ENCODE results near the gene CLEC4A.
"Not testable (repeated sequence)": the region's sequence is repeated elsewhere in the genome, so short reads cannot be mapped to it uniquely, and the experiment has no call there.

Gene CLEC4A

DNA sequence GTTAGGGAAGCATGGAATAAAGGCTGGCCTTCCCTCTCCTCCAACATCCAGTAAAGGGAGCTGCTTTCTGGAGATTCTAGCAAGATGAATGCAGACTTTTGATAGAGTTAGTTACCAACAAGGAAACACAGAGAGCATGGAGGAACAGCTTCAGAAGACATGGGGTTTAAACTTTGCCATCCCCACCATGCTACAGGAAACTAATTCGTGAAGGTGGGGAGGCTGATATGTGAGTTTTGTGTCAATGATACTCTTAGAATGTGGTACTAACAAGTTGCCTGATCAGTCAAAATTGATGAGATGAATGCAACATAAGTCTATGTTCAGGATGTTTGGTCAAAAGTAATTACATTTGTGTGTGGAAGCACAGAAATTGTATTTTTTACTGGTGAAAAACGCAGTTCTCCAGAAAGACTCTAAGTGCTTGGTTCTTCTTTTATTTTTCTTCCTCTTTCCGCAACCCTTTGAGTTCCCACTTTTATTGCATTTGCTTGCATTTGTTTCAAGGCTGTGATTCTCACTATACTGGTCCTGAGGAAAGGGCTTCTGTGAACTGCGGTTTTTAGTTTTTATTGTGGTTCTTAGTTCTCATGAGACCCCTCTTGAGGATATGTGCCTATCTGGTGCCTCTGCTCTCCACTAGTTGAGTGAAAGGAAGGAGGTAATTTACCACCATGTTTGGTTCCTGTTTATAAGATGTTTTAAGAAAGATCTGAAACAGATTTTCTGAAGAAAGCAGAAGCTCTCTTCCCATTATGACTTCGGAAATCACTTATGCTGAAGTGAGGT is at the start of gene CLEC4A:
Gene CLEC4A (plus strand): TSS at position 494 of the 789 bp plus-strand sequence. CDS start 262 bp downstream, at position 756.
- DNase-seq: no peak

DNA sequence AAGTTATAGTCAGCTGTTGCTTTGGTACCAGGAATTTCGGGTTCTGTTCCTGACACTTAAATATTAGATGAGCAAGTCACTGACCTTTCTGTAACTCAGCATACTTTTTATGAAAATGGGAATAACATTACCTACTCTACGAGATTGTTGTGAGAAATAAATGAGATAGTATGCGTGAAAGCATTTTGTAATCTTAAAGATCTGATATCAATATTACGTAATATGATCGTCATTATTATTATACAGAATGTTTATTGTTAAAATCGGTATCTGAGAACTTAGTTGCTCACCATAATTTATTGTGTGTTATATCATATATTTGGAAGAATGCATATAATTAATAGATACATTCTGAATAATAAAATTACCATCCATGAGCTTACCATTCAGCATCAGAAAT is 47.5 kb upstream of the CLEC4A start:
- no peak for DNase-seq

DNA sequence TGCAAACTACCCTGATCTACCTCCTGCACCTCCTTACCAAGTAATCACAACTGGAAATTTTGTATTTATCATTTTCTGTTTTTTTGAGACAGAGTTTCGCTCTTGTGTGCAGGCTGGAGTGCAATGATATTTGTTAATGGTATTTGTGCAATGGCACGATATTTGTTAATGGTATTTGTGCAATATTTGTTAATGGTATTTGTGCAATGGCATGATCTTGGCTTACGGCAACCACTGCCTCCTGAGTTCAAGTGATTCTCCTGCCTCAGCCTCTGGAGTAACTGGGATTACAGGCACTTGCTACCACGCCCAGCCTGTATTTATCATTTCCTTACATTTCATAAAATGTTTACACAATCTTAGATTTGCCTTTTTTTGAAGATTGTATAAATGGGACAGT is 47.1 kb upstream of the CLEC4A start:
- DNase-seq: no peak

DNA sequence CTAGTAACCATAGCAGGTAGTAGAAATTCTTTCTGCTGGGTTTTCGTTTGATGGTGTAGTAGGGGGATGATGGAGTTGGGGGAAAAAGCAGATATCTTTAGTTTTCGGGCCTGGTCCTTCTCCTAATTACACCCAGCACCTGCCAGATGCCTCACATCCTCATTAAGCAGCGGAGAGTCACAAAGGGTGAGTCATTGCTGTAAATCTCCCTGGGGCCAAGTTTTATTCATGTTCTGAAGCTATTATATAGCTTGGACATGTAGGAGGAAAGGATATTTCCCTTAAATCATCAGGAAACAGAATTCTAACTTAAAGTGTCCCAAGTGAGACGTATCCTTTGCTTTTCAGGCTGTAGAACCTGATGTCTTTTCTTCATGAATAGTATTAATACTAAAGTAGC is 46.2 kb upstream of the CLEC4A start:
- DNase-seq: no peak

DNA sequence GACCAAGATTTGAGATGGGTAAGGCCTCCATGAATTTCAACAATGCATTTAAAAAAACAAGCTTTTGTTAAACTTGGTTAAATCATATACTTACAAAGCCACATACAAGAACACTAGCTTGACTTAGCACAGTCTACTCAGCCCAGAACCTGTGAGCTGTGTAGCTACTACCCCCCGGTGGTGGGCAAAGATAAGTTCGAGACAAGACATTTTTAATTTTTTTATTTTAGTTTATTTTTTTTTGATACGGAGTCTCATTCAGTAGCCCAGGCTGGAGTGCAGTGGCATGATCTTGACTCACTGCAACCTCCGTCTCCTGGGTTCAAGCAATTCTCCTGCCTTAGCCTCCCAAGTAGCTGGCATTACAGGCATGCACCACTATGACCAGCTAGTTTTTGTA is 45.0 kb upstream of the CLEC4A start:
- DNase-seq: peak in 18 of 58 donors; percentile 1 to 43 (median 11)

DNA sequence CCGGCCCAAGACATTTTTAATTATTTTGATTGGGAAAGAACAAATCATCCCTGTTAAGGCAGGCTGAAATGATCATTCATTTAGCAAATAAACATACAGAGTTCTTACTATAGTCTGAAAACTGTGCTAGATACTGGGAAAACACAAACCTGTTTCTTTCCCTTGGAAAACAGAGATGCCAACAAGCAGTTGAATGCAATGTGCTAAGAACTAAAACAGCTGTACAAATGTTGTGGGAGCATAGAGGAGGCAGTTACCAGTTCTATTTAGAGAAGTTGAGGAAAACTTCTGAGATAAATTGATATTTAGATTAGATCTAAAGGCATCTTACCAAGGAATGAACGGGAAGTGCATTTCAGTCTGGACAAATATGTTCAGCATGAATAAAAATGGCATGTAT is 44.5 kb upstream of the CLEC4A start:
- DNase-seq: no peak

DNA sequence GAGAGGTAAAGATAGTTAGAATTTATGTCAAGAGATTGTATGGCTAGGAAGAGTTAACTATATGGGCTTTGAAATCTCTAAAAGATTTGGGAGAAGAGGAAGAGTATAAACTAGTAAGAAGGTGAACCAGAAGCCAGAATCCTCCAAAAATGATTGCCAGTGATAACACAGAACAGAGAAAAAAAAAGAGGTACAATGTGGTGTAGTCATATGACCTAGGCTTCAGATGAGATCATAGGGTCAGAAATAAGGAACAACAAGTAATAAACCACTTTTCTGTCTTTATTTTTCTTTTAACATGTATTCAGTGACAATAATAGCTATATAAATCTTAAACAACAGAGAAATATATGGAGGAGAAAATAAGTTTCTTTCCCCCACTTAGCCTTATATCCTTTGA is 43.3 kb upstream of the CLEC4A start:
- DNase-seq: no peak

DNA sequence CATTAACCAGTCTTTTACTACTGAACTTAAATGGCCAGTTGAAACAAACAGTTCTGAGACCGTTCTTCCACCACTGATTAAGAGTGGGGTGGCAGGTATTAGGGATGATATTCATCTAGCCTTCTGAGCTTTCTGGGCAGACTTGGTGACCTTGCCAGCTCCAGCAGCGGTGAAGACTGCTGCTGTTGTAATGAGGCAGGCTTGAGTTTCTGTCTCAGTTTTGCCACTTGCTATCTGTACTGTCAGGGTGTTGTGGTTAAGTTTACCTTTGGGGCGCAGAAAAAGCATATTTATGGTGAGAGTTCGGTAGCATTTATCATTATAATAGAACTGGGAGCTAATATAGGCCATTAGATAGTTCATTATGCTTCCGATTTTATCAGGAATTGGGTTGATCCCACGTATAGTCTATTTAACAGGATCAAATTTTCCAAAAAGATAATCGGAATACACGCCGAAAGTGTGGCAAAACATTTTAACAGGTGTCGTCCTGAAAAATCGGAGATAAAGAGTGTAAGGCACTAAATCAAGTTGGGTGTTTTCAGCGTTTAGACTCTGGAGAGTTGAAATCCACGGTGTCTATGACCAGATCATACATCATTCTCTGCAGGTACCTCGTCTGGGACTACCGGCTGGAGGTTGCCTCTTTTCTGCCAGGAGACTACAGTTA is 42.0 kb upstream of the CLEC4A start:
- DNase-seq: peak in 8 of 58 donors; percentile 1 to 11 (median 5)

DNA sequence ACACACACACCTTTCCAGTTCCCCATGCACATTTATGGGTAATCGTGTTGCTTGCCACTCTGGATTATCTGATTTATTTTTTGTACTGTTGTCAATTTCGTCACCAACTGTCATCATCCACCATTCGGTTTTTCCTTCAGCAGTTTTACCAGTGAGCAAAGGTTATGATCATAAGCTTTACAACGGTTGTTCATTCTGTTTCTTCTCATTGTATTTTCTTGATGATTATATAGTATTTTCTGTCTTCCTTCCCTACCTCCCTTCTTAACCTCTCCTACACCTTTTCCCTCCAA is 40.7 kb upstream of the CLEC4A start:
- DNase-seq: no peak

DNA sequence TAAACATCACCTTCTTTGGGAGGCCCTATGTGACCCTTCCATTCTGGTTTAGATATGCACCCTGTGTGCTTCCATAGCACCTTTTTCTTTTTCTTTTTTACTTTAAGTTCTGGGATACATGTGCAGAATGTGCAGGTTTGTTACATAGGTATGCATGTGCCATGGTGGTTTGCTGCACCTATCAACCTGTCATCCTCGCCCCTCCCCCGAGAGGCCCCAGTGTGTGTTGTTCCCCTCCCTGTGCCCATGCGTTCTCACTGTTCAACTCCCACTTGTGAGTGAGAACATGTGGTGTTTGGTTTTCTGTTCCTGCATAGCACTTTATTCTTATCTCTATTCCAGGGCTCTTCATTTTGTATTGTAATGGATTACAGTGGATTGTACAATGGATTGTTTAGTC is 39.1 kb upstream of the CLEC4A start:
- DNase-seq: not testable (repeated sequence)

DNA sequence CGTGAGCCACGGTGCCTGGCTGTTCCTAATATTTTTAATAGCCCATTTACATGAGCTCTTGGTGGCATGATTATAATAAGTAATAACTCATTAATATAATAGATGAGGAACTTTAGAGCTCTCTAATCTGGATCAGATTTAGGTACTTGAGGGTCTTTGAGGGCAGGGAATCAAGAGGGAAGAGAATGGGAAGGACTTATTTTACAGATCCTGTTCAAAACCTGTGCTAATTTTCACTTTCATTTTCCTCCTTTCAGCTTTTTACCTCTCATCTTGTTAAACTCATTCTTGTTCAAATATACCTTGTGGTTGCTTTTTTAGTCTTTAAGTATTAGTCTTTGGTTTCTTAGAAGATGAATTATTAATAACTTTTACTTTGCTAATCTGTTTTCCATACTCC is 35.8 kb upstream of the CLEC4A start:
- DNase-seq: no peak

DNA sequence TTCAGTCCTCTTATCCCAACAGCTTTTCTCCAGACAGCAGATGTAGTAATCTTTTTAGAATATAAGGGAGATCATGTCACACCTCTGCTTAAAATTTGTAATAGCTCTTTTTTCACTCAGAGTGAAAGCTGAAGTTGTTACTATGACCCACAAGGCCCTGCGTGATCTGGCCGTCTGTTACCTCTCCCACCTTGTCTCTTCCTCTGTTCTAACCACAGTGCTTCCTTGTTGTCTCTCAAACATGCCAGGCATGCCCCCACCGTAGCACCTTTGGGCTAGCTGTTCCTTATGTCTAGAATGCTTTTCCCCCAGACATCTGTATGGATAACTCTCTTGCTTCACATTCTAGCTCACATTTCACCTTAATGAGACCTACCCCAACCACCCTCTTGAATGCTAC is 34.8 kb upstream of the CLEC4A start:
- no peak for DNase-seq

DNA sequence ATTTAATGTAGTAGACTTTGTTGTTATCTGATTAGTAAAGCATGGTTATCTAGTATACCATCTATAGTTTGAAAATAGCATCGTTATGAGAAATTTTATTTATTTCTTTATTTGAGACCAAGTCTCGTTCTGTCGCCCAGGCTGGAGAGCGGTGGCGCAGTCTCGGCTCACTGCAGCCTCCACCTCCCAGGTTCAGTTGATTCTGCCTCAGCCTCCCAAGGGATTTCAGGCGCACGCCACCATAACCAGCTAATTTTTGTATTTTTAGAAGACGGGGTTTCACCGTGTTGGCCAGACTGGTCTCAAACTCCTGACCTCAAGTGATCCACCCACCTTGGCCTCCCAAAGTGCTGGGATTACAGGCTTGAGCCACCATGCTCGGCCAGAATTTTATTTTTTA is 34.1 kb upstream of the CLEC4A start:
- not testable (repeated sequence) for DNase-seq

DNA sequence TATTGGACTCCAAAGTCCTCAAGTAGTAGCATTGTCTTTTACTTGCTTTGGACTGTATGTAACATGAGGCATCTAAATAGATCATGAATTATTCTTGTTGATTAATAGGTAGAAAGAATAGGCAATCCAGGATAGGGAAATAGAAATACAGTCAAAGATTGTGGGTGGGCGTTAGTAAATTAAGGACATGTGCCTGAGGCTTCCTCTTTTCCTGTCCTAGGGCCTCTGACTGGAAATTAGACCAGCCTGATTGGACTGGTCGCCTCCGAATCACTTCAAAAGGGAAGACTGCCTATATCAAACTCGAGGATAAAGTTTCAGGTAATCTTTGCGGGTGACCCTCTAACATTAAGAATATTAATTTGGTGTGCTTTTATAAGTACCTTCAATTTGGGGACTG is 33.7 kb upstream of the CLEC4A start:
- DNase-seq: no peak

DNA sequence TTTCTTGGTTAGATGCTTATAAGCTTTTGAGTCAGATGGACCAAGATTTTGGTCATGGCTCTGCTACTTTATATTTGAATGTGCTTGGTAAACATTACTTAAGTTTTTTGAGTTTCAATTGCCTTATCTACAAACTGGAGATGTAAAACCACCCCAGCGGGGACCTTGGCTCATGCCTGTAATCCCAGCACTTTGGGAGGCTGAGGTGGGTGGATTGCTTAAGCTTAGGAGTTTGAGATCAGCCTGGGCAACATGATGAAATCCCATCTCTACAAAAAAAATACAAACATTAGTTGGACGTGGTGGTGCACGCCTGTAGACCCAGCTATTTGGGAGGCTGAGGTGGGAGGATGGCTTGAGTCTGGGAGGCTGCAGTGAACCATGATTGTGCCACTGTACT is 30.1 kb upstream of the CLEC4A start:
- no peak for DNase-seq

DNA sequence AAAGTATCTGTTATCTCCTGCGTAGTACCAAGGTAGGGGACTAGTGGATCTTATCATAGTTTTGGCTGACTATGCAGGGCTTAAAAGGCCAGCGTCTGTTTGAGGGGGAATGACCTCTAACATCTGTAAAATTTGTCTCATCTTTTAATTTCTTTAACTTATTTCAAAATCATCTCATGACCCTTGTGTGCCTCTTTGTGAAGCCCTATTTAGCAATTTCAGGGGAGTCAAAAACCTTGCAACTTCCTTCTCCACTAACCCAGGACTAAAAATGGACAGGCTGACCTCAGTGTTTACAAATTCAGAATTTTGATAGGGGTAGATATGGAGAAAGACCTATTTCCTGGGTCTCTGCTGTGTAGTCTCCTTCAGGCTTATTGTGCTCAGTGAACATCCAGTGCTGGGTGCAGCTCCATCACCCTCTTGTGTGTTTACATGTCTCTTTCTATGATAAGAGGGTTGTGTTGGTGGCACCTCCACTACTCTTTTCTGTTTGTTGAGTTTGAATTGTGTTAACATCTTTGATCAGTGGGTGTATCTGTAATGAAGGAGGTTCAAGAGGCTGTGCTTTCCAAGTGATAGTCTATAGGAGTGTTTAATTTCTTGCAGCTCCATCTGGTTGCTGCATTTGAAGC is 27.0 kb upstream of the CLEC4A start:
- DNase-seq: no peak

DNA sequence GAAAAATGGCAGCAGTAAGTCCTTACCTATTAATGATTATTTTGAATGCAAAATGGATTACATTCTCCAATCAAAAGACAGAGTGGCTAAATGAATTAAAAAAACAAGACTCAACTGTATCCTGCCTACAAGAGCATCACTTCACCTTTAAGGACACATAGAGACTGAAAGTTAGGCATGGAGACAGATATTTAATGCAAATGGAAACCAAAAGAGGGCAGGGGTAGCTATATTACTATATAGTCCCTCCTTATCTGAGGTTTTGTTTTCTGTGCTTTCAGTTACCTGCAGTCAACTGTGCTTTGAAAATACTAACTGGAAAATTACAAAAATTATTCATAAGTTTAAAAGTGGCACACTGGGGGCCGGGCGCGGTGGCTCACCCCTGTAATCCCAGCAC is 24.2 kb upstream of the CLEC4A start:
- DNase-seq: no peak

DNA sequence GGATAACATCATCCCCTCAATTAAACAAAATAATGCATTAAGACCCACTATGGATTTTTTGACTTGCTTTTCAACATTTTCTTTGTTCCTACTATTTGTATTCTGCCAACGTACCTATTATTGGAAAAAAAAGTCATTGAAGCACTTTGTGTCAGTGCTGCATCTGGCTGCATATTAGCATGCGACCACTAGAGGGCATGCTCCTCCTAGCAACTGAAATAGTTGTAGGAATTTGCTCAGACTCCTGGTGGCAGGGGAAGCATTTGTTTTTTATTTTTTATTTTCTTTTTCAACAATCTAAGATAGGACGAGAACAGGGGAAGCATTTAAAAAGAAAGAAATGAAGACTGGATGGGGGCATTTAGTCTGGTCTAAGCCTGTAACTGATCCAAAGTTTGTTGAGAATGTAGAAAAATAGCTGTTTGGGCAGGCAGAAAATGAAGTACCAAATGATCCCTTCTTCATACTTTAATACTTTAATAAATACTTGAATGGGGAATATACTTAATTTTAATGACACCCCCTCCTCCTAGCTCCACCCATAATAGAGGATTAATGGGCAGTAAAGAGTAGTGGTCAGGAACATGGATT is 14.5 kb upstream of the CLEC4A start:
- DNase-seq: peak in 54 of 58 donors; percentile 1 to 85 (median 46)

DNA sequence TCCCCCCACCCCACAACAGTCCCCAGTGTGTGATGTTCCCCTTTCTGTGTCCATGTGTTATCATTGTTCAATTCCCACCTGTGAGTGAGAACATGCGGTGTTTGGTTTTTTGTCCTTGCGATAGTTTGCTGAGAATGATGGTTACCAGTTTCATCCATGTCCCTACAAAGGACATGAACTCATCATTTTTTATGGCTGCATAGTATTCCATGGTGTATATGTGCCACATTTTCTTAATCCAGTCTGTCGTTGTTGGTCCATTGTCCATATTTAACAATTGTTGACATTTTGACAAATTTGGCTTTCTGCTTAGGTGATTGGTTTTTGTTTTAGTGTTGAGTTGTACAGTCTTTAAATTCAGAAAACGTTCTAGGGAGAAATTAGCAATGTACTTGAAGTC is 10.3 kb upstream of the CLEC4A start:
- DNase-seq: not testable (repeated sequence)

DNA sequence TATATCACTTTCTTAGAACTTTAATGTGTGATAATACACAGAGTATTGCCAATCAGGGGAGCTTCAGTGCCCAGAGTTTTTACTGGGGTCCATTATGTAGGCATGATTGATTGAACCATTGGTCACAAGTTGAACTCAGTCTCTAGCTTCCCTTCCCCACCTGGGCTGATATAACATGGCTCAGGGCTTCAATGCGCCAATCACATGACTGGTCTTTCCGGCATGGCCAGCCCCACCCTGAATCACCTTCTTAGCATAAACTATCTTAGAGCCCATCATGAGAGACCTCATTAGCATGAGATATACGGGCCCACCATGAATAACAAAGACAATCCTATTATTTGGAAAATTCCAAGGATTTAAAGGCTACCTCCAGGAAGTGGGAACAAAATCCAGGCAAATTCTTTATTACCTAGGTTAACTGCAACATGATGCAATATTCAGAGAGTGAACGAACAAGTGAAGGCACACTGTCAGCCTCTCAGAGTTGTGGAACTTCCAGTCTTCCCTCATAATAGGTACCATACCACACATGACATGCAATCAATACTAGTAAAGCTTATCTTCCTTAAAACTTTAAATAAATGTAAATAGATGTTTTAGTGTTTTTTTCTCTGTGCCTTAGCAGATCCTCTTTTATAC is 3.2 kb upstream of the CLEC4A start:
- no peak for DNase-seq

DNA sequence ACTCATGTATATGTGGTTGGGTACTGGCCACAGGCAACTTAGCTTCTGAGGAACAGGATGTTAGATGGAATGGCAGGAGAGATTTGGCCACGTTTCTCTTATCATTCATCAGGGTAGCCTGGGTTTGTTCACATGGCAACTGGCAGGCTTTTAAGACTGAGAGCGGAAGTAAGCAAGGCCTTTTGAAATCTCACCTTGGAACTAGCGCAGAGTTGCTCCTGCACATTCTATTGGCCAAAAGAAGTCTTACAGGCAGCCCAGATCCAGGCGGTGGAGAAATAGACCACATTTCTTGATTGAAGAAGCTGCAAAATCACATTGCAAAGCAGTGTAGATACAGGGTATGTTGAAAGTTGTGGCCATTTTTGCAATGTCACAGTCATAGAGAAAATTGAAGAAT is 3.7 kb downstream of the CLEC4A start:
- no peak for DNase-seq

Data from anterior cingulate cortex (tissue), 58 donors.